Cardiac muscle cell (in vitro differentiated cells and primary cell): ENCODE results near the gene OR4L1. TPM values are rescaled to one million over a fixed set of nuclear protein-coding genes. Genes with fewer than 3 reads are reported as not detected.

Source experiments
- polyA plus RNA-seq: library from polyadenylated mRNA; unstranded; fragments of >200 nt; fragmentation: Nextera tagmentation; extraction: Ambion mirVana; gene quantifications from 2 replicates; pipeline ENCODE4 v1.2.1, GENCODE V29; 2016
- total RNA-seq: library from RNA; depleted of rRNA; stranded (reverse); fragments of >200 nt; gene quantifications from 2 replicates; pipeline ENCODE4 v1.2.3, GENCODE V29; 2016

The OR4L1 gene
- total and polyA plus RNA-seq, 2 experiments from 2014 or later: not detected

Other genes with a start within 250 kb of the OR4L1 start
- not detected in 2 replicates for gene OR4K2, start 184.9 kb upstream of the OR4L1 start, total RNA-seq
- not detected in 2 replicates for gene OR4K2, start 184.9 kb upstream of the OR4L1 start, polyA plus RNA-seq
- gene OR4K5, start 139.4 kb upstream of the OR4L1 start, total RNA-seq: not detected in 2 replicates
- not detected in 2 replicates for gene OR4K5, start 139.4 kb upstream of the OR4L1 start, polyA plus RNA-seq
- gene OR4K1, start 129.1 kb upstream of the OR4L1 start, total RNA-seq: not detected in 2 replicates
- not detected in 2 replicates for gene OR4K1, start 129.1 kb upstream of the OR4L1 start, polyA plus RNA-seq
- gene OR4K15, start 84.5 kb upstream of the OR4L1 start, total RNA-seq: not detected in 2 replicates
- gene OR4K15, start 84.5 kb upstream of the OR4L1 start, polyA plus RNA-seq: not detected in 2 replicates
- gene OR4Q2, start 57.9 kb upstream of the OR4L1 start, total RNA-seq: not detected in 2 replicates
- gene OR4Q2, start 57.9 kb upstream of the OR4L1 start, polyA plus RNA-seq: not detected in 2 replicates
- gene OR4K14, start 40.7 kb upstream of the OR4L1 start, total RNA-seq: not detected in 2 replicates
- gene OR4K14, start 40.7 kb upstream of the OR4L1 start, polyA plus RNA-seq: not detected in 2 replicates
- gene OR4K13, start 24.0 kb upstream of the OR4L1 start, total RNA-seq: not detected in 2 replicates
- gene OR4K13, start 24.0 kb upstream of the OR4L1 start, polyA plus RNA-seq: not detected in 2 replicates
- not detected in 2 replicates for gene OR4K17, start 50.7 kb downstream of the OR4L1 start, total RNA-seq
- gene OR4K17, start 50.7 kb downstream of the OR4L1 start, polyA plus RNA-seq: not detected in 2 replicates
- not detected in 2 replicates for gene OR4N5, start 78.8 kb downstream of the OR4L1 start, total RNA-seq
- gene OR4N5, start 78.8 kb downstream of the OR4L1 start, polyA plus RNA-seq: not detected in 2 replicates
- gene OR11G2, start 130.9 kb downstream of the OR4L1 start, total RNA-seq: not detected in 2 replicates
- not detected in 2 replicates for gene OR11G2, start 130.9 kb downstream of the OR4L1 start, polyA plus RNA-seq
- not detected in 2 replicates for gene OR11H6, start 163.7 kb downstream of the OR4L1 start, total RNA-seq
- not detected in 2 replicates for gene OR11H6, start 163.7 kb downstream of the OR4L1 start, polyA plus RNA-seq
- not detected in 2 replicates for gene OR11H7, start 168.9 kb downstream of the OR4L1 start, total RNA-seq
- gene OR11H7, start 168.9 kb downstream of the OR4L1 start, polyA plus RNA-seq: not detected in 2 replicates
- gene OR11H4, start 179.2 kb downstream of the OR4L1 start, total RNA-seq: not detected in 2 replicates
- gene OR11H4, start 179.2 kb downstream of the OR4L1 start, polyA plus RNA-seq: not detected in 2 replicates
- gene TTC5, start 245.9 kb downstream of the OR4L1 start, total RNA-seq: 10.6 and 13.9 TPM in 2 replicates
- 19.4 and 25.9 TPM in 2 replicates for gene TTC5, start 245.9 kb downstream of the OR4L1 start, polyA plus RNA-seq